ENCODE data around the gene EHD3.

DNA sequence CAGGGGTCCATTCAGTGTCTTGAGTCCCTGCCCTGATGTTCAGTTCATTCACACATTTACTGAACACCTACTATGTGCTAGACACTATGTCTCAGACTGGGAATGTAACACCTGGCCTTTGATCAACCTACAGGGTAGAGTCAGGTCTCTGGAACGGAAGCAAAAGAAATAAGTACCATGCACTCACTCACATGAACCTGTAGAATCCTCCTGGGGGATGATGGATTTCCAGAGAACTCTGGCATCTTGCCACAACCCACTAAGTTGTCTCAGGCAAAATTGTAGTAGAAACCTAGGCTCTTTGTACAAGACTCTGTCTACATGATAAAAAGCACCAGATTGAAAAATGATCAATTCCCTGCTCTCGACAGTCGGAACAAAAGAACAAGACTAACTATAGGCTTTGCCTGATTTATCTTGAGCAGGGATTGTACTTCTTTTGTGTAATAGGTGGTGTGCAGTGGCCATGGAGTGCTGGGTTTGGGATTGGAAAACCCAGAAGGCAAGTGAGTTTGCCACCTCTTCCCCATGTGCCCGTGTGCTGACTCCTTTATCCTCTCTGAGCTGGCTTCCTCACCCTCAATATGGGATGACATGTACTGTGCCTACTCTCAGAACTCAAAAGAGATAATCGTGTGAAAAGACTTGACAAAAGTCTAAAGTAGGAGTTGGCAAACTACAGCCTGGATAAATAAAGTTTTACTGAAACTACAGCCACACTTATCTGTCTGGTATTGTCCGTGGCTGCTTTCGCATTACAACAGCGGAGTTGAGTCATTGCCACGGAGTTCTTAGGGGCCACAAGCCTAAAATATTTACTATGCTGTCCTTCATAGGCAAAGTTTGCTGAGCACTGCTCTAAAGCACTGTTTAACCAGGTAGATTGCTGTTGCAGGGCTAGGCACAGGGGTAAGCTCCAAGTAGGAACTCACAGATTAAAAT is 21.0 kb upstream of the EHD3 start:
- TF ChIP-seq ARNTL (CRISPR knock-in tag; IDR thresholded peaks at IDR 0.05; ENCODE audit: borderline replicate concordance, low read depth), result no peak
- TF ChIP-seq, protein P1, sequence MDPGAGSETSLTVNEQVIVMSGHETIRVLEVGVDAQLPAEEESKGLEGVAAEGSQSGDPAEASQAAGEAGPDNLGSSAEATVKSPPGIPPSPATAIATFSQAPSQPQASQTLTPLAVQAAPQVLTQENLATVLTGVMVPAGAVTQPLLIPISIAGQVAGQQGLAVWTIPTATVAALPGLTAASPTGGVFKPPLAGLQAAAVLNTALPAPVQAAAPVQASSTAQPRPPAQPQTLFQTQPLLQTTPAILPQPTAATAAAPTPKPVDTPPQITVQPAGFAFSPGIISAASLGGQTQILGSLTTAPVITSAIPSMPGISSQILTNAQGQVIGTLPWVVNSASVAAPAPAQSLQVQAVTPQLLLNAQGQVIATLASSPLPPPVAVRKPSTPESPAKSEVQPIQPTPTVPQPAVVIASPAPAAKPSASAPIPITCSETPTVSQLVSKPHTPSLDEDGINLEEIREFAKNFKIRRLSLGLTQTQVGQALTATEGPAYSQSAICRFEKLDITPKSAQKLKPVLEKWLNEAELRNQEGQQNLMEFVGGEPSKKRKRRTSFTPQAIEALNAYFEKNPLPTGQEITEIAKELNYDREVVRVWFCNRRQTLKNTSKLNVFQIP (CRISPR knock-in tag; IDR thresholded peaks at IDR 0.05; ENCODE audit: borderline replicate concordance, low read depth), result no peak
- TF ChIP-seq CSDC2 (CRISPR knock-in tag; IDR thresholded peaks at IDR 0.05), result no peak
- no peak for TF ChIP-seq ZNF70 (CRISPR knock-in tag; IDR thresholded peaks at IDR 0.05)
- no peak for TF ChIP-seq PPARA (CRISPR knock-in tag; IDR thresholded peaks at IDR 0.05; ENCODE audit: borderline replicate concordance)
- no peak for TF ChIP-seq SNAI2 (CRISPR knock-in tag; IDR thresholded peaks at IDR 0.05)
- no peak for TF ChIP-seq ZFP3 (CRISPR knock-in tag; IDR thresholded peaks at IDR 0.05)
- no peak for TF ChIP-seq ZC3H10 (CRISPR knock-in tag; IDR thresholded peaks at IDR 0.05)

Data from SK-N-SH treated with all-trans-retinoic acid at 6 μM for 48 hours (cell line).